GM19035 (cell line): ENCODE data around the gene EXOC6.
"Not testable (repeated sequence)": the region's sequence is repeated elsewhere in the genome, so short reads cannot be mapped to it uniquely, and the experiment has no call there.

Experiments
- ATAC-seq: cut with Tn5 transposase; IDR thresholded peaks from one replicate; pipeline ENCODE4 v1.9.1; 2021; ENCODE audit not compliant: unreplicated experiment

EXOC6 gene

GRCh38 chr10:93075369-93076221, 227.3 kb downstream of the EXOC6 start:
- no peak for ATAC-seq

DNA sequence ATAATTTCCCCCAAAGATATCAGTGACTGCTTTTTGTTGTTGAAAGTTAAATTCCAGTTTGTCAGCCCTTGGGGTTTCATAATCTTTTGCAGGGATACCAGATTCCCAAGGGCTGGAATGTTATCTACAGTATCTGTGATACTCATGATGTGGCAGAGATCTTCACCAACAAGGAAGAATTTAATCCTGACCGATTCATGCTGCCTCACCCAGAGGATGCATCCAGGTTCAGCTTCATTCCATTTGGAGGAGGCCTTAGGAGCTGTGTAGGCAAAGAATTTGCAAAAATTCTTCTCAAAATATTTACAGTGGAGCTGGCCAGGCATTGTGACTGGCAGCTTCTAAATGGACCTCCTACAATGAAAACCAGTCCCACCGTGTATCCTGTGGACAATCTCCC, 228.6 kb downstream of the EXOC6 start:
- no peak for ATAC-seq

GRCh38 chr10:93077860-93078337, 229.6 kb downstream of the EXOC6 start:
- no peak for ATAC-seq

GRCh38 chr10:93079663-93080349, 231.5 kb downstream of the EXOC6 start:
- no peak for ATAC-seq

GRCh38 chr10:93080350-93081046, 232.2 kb downstream of the EXOC6 start:
- peak; percentile 53 for ATAC-seq

- no peak for ATAC-seq
These were observed 233.0 kb downstream of the EXOC6 start for GRCh38 chr10:93081318-93081717.

GRCh38 chr10:93081834-93082233, 233.5 kb downstream of the EXOC6 start:
- no peak for ATAC-seq

DNA sequence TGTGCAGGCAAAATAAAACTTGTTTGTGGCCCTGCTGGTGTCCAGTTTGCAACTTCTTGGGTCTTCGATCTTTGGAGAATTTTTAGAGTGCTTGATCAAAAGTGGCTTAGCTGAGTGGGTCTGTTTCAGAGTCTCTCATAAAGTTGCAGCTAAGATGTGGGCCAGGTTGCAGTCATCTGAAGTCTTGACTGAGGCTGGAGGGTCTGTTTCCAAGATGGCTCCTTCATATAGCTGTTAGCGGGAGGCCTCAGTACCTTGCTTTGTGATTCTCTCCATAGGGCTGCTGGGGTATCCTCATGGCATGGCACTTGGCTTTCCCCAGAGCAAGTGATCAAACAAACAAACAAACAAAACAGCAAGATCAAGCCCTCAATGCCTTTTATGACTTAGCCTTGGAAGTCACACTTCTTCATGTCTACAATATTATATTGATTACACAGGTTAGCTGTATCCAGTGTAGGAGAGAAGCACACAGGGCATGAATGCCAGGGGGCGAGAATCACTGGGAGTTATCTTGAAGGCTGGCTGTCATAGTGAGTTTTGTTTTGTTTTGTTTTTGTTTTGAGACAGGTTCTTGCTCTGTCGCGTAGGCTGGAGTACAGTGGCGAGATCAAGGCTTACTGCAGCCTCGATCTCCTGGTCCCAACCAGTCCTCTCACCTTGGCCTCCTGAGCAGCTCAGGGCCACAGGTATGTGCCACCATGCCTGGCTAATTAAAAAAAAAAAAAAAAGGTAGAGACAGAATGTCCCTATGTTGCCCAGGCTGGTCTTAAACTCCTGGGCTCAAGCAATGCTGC, 235.6 kb downstream of the EXOC6 start:
- ATAC-seq: no peak

- ATAC-seq: no peak
These were observed 237.0 kb downstream of the EXOC6 start for GRCh38 chr10:93085272-93085859.

GRCh38 chr10:93086289-93086688, 238.0 kb downstream of the EXOC6 start:
- ATAC-seq: no peak

DNA sequence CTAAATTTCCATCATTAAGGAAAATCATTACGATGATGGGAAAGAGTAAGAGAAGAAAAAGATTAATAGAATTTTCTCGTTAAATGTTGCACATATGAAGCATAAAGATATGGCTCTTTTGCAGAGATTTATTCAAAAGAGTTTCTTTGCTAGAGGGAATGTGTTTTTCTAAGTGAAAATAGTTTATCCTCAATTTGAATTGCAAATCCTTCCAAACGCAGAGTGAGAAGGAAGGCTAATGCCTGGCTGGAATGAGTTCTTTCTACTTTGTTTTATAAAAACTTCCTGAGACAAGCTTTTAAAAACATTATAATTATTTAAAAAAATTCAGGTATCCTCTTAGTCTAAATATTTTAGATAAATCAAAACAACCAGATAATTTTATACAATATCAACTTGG, 239.5 kb downstream of the EXOC6 start:
- ATAC-seq: no peak

GRCh38 chr10:93088466-93088865, 240.1 kb downstream of the EXOC6 start:
- ATAC-seq: no peak

DNA sequence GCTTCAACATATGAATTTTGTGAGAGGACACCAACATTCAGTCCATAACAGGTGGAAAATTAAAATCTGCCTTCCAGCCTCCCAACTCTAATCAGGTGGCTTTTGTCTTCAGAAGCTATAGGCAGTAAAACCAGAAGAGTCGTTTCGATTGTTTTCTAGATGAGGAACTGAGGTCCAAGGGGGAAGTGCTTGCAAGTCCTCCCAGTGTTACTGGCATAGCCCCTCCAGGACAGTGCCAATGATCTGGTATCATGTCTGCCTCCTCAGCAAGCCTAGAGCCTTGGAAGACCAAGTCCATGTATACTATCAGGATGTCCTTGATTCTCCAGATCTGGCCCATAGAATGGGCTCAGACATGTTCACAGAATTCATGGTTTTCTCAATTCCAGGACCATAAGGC, 242.3 kb downstream of the EXOC6 start:
- no peak for ATAC-seq

DNA sequence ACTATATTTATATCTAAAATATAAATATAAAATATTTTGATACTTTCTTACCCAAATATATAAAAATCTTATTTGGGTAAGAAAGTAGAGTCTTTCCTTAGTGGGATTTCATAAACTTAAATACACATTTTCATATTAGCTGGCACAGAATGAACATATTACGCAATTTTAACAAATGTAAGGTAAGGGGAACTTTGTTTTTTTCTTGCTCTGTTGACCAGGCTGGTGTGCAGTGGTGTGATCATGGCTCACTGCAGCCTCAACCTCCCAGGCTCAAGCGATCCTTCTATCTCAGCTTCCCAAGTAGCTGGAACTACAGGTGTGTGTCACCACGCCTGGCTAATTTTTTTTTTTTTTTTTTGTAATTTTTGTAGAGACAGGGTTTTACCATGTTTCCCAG, 243.6 kb downstream of the EXOC6 start:
- no peak for ATAC-seq

GRCh38 chr10:93095225-93095624, 246.9 kb downstream of the EXOC6 start:
- no peak for ATAC-seq

DNA sequence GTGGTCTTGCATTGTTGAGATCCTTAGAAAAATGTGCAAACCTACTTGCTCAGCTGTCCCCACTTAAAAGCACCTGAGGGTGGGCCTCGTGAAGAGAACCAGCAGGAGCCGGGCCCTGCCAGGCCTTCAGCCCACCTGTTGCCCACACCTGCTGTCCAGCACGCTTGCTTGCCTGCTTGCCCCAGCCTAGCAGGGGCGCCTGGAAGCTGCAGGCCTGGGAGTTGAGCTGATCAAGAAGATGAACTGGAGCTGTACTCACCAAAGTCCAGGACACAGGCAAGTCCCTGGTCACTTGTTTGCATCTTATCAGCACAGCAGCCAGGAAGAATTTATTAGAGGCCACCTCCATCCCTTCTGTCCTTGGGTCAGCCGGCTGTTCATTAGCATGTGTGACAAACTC, 248.6 kb downstream of the EXOC6 start:
- ATAC-seq: no peak

GRCh38 chr10:93097386-93097785, 249.1 kb downstream of the EXOC6 start:
- no peak for ATAC-seq

GRCh38 chr10:93098816-93099215, 250.5 kb downstream of the EXOC6 start:
- no peak for ATAC-seq

DNA sequence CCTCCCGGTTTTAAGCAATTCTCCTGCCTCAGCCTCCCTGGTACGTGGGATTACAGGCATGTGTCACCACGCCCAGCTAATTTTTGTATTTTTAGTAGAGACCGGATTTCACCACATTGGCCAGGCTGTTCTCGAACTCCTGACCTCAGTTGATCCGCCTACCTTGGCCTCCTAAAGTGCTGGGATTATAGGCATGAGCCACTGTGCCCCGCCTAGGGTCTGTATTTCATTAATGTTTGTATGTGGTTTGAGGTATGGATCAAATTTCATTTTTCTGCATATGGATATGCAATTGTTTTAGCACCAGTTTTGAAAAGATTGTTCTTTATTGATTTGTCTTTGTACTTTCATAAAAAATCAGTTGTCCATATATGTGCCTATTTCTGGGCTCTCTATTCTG, 251.3 kb downstream of the EXOC6 start:
- no peak for ATAC-seq

GRCh38 chr10:93101148-93101547, 252.8 kb downstream of the EXOC6 start:
- ATAC-seq: not testable (repeated sequence)
